HG02885 (cell line): ENCODE measurements around the gene NFE2L2.
"Not testable (repeated sequence)": the region's sequence is repeated elsewhere in the genome, so short reads cannot be mapped to it uniquely, and the experiment has no call there.

Experiments
- ATAC-seq: cut with Tn5 transposase; IDR thresholded peaks from one replicate; pipeline ENCODE4 v1.9.1; 2021; ENCODE audit warnings: mild to moderate bottlenecking; ENCODE audit not compliant: unreplicated experiment, poor library complexity

NFE2L2 gene

DNA sequence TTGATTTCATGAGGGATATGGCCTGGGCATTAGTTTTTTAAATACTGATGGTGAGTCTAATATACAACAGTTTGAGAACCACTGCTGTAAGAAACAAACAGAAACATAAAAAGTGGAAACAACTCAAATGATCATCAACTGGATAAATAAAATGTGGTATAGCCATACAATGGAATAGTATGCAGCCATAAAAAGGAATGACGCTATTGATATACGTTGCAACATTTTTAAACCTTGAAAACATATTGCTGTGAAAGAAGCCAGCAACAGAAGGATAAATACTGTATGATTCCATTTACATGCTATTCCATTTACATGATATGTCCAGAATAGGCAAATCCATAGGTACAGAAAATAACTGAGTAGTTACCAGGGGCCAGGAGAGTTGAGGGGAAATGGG, 6.5 kb downstream of the NFE2L2 start:
- ATAC-seq, result no peak

- no peak for ATAC-seq
These were observed 7.1 kb downstream of the NFE2L2 start for GRCh38 chr2:177257471-177257870.

DNA sequence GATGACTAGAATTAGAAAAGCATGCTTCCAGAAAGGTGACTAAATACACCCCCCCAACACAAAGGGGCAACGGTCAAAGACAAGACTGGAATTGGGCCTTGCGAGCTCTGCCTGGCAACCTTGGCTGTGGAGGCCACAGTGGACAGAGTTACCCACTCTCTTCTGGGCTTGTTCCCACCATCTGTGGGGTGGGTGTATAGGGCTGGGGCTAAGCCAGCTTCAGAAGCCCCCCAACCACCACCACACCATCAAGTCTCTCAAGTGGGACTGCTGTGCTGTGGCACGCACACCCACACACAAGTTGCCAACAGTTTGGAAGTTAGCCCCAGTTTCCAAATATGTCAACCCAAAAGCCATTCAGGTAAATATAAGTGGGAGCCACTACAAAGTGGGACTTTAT, 7.8 kb downstream of the NFE2L2 start:
- no peak for ATAC-seq

DNA sequence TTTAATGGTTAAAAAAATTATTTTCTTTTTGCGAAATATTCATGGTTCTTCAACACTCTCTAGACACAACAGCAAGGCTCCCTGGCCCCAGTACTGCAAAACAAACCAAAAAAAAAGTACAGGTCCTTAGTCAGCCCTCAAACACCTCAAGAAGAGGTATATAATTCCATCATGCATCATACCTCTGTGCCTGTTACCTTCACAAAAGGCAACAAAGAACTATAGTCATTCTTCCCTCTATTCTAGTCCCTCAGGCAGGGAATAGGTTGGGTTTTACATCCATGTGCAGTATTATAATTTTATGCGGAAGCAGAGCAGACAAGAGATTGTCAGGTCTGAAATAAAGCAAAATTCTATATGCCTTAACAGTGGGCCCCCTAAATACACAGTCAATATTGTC, 8.5 kb downstream of the NFE2L2 start:
- ATAC-seq, result no peak

- no peak for ATAC-seq
These were observed 9.3 kb downstream of the NFE2L2 start for GRCh38 chr2:177255227-177255601.

- ATAC-seq, result no peak
These were observed 9.9 kb downstream of the NFE2L2 start for GRCh38 chr2:177254433-177255226.

- no peak for ATAC-seq
These were observed 10.8 kb downstream of the NFE2L2 start for GRCh38 chr2:177253704-177254103.

DNA sequence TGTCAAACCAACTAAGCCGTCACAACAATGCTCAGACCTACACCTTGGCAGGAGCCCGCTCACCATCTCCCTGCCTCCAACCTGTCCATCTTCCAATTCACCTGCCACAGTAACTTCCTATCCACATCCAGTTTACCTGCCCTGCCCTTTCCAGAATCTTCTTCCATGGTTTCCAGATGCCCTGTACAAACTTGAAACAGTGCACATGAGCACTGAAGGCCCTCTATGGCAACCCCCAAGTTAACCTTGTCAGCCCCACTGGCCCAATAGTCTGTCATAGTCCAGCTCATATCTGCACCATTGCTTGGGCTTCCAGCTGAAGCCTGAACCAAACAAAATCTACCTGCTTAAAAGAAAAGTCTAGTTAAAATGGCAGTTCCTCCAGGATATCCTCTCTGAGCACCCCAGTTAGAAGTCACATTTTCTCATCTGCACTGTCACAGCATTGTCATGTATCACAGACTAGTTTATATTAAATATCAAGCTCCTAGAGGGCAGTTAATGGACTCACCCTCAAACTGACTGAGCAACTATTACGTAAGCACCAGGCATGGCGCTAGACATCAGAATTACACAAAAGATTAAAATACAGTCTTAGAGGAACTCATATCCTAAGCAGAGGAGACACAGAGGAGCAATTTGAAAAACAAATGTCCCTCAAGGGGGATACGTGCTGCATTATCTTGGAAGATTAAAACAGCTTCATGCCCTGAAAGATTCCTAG, 11.6 kb downstream of the NFE2L2 start:
- no peak for ATAC-seq

DNA sequence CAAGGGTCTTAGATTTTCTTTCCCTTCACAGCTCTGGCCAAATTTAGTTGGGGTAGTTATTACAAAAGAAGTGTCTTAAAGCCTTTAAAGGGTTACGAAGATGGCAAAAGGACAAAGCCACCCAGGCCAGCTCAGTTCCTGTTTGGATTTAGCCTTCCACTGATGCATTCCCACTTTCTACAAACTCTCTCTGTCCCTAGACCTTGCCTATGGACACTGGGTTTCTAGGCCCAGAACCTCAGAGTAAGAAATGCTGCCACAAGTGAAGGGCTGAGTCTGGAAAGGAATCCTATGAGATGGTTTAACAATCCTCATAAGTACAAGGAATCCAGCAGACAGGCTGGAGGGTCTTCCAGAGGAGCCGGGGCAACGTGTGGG, 13.4 kb downstream of the NFE2L2 start:
- ATAC-seq, result no peak

GRCh38 chr2:177250461-177250860, 14.1 kb downstream of the NFE2L2 start:
- ATAC-seq, result no peak

DNA sequence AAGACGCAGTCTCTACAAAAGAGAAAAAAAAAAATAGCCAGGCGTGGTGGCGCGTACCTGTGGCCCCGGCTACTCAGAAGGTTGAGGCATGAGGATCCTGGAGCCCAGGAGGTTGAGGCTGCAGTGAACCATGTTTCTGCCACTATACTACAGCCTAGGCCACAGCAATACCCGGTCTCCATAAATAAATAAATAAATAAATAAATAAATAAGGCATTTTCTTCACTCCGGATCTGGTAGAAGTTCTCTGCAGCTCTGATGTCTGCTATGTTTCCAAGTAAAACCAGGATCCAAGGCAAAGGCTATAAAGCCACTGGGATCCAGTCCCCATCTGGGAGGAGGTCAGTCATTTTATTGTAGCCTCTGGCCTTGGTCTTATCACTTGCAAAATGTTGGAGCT, 15.5 kb downstream of the NFE2L2 start:
- ATAC-seq, result no peak

- no peak for ATAC-seq
These were observed 16.7 kb downstream of the NFE2L2 start for GRCh38 chr2:177247693-177248262.

DNA sequence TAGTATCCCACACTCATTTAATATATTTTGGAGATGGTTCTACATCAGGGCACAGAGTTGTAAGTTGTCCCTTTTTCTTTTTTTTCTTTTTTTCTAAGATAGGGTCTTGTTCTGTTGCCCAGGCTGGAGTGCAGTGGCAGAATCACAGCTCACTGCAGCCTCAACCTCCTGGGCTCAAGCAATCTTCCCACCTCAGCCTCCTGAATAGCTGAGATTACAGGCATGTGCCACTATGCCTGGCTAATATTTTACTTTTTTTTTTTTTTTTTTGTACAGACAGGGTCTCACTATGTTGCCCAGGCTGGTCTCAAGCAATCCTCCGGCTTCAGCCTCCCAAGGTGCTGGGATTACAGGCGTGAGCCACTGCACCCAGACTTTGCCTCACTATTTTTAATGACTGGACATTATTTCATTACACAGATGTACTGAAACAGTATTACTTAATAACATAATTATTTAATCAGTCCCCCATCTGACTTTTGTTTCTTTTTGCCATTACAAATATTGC, 17.9 kb downstream of the NFE2L2 start:
- not testable (repeated sequence) for ATAC-seq

DNA sequence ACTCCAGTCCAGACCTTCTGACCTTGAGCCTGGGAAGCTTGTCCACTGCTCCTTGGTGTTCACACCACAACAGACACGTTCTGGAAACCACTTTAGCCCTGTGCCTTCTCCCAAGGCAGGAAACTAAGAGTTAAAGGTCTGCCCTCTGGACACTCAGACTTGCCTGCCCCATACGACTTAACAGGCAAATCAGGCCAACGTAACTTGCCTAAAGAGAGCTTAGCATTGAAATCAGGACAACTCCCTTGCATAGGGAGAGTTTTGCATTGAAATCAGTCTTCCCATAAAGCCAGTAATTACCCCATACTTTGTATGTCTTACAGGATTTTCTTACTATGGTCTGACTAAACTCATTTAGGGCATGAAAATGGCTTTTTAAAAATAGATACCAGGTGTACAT, 18.5 kb downstream of the NFE2L2 start:
- no peak for ATAC-seq

DNA sequence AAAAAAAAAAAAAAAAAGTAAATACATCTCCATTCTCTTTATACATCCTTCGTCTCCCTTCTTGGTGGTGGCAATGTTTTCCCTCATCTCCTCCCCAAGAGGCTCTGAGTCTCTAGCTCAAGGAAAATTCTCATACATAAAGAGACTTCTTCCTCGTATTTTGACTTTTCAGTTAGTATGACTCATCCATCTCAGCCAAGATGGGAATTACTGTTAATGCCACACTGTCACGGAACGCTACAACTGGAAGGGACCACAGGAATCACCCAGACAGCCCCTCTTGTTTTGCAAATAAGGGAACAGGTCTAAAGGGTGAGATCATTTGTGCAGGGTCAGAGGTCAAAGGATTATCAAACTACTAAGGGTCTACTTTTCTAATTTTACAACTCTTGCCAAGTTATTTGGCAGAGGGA, 19.5 kb downstream of the NFE2L2 start:
- no peak for ATAC-seq

GRCh38 chr2:177244244-177244771, 20.2 kb downstream of the NFE2L2 start:
- no peak for ATAC-seq

DNA sequence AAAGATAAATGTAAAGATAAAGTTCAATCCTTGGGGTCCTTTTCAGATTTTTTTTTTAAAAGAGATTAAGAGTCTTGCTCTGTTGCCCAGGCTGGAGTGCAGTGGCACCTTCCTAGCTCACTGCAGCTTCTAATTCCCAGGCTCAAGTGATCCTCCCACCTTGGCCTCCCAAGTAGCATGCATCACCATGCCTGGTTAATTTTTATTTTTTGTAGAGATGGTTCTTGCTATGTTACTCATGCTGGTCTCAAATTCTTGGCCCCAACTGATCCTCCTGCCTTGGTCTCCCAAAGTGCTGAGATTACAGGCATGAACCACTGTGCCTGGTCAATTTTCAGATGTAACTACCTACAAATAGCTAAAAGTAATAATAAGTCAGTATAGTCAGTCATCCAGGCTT, 21.1 kb downstream of the NFE2L2 start:
- ATAC-seq, result no peak

- ATAC-seq, result no peak
These were observed 21.5 kb downstream of the NFE2L2 start for GRCh38 chr2:177243073-177243472.

DNA sequence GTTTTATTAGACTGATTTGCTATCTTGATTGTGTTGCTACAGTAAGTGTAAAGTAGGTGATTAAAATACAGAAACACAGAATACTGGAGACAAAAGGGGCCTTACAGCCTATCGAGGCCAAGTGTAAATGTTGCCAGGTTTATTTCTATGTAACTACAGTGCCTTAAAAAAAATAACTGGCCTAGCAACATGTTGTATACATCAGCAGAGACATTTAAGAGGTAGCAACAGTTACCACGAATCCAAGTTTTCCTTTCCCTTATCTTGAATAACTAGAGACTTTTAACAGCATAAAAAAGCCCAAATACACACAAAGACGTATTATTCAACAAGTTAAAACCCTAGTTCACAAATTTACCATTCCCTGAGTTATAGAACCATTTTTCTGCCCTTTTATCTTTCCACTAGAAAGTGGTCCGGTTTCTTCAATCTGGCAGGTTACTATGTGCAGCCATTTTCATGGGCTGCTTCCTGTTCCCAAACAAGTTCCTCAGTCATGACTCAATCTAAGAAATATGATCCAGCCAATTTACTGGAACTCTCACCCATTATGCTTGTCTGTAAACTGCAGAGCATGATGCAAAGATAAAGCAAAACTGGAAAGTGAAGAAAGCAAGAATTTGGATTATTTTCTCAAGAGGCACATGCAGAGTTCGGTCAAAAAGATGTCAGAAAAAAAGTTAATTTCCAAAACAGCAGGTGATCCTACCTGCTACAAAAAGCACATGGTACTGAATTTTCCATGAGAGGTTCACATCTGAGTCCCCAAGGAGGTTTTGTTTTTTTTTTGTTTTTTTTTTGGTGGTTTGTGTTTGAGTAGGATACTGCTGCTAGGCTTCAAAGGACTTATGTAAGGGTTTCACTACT, 22.2 kb downstream of the NFE2L2 start:
- no peak for ATAC-seq

GRCh38 chr2:177241711-177242120, 22.8 kb downstream of the NFE2L2 start:
- no peak for ATAC-seq
